GM19467 (cell line): Measurements from ENCODE around the gene GPBP1L1.
"Not testable (repeated sequence)": the region's sequence is repeated elsewhere in the genome, so short reads cannot be mapped to it uniquely, and the experiment has no call there.

Experiments
- ATAC-seq: cut with Tn5 transposase; IDR thresholded peaks from one replicate; pipeline ENCODE4 v1.9.1; 2021; ENCODE audit warnings: mild to moderate bottlenecking, moderate library complexity; ENCODE audit not compliant: unreplicated experiment

GPBP1L1 gene

DNA sequence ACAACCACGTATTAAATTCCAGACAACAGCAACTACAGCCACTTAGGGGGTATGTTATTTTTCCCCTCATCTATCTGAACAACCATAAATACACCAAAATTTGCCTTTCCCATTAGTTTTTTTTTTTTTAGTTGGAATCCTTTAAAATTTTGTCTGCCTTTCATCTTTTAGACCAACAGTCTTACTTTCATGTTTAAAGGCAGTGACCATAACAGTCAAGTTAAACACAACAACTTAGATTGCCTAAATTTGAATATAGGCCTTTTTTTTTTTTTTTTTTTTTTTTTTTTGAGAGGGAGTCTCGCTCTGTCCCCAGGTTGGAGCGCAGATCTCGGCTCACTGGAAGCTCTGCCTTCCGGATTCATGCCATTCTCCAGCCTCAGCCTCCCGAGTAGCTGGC, 3.4 kb downstream of the GPBP1L1 start:
- ATAC-seq, result no peak

DNA sequence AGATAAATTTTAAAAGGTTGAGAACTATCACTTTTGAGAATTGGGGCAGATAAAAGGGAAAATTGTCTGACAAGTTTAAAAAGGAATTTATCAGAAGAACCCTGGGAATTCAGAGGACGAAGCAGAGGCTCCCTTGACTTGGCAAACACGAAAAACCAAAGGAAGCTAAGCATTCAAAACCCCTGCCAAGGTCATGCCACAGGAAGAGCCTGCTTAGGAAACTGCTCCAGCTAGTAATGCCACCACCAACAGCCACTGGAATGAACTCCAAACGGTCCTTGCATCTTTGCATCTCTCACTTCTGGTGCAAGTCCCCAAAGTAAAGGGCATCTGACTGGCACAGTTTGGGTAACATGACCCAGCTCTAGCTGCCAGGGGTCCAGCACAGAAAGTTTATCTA, 7.2 kb downstream of the GPBP1L1 start:
- ATAC-seq, result no peak

DNA sequence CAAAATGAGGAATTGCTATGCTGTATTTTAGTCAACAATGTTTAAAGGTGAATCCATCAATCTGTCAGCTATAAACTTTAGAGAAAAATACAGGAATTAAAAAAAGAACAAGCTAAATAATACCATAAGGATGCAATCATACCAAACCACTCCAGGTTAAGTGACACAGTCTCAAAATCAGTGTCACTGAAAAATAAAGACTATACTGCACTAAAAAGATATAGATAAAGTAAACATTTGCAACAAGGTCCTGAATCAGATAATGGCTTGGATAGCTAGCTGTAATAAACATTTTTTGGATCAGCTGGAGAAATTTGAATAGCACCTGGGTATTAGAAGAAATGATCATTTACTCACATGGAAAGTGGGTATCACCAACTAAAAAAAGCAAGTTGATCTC, 7.8 kb downstream of the GPBP1L1 start:
- ATAC-seq, result no peak

DNA sequence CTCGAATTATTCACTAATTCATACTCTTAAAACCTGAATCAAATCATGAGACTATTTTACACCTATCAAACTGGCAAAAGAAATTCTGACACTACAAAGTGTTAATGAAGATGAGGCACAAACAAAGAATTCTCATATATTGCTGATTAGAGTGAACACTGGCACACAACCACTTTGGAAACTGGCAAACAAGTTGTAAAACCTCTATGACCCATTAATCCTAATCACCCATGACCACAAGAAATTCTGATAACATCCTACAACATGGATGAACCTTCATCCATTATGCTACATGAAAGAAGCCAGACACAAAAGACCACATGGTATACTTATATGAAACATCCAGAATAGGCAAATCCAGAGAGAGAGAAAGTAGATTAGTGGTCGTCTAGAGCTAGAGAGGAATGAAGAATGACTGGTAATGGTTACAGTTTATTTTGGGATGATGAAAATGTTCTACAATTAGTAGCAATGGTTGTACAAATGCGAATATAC, 8.5 kb downstream of the GPBP1L1 start:
- no peak for ATAC-seq

DNA sequence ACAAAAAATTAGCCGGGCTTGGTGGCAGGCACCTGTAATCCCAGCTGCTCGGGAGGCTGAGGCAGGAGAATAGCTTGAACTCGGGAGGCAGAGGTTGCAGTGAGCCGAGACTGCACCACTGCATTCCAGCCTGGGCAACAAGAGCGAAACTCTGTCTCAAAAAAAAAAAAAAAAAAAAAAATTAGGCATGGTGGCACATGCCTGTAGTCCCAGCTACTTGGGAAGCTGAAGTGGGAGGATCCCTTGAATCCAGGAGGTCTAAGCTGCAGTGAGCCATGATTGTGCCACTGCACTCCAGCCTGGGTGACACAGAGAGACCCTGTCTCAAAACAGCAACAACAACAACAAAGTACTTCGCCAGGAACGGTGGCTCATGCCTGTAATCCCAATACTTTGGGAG, 9.8 kb downstream of the GPBP1L1 start:
- ATAC-seq, result not testable (repeated sequence)

DNA sequence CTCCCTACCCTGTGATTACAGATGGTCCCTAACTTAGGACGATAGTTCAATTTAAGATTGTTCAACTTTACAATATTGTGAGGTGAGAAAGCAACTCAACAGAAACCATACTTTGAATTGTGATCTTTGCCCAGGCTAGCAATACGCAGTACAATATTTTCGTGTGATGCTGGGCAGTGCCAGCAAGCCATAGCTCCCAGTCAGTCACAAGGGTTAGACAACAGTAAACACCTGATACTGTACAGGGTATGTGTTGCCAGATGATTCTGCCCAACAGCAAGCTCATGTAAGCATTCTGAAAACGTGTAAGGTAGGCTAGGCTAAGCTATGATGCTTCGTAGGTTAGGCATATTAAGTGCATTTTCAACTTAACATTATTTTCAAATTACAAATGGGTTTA, 11.9 kb downstream of the GPBP1L1 start:
- no peak for ATAC-seq

DNA sequence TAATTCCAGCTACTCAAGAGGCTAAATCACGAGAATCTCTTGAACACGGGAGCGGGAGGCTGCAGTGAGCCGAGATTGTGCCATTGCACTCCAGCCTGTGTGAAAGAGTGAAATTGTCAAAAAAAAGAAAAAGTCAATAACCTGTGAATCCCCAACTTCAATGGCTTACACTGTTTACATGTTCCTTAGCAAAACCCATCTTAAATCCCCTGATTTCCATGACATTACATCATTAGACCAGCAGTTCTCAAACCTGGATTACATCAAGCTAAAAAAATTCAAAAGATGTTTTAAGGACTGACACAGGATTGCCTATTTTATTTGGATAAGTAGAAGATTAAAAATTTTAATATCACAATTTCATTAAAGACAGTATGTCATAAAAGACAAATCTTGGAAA, 12.4 kb downstream of the GPBP1L1 start:
- ATAC-seq, result no peak

DNA sequence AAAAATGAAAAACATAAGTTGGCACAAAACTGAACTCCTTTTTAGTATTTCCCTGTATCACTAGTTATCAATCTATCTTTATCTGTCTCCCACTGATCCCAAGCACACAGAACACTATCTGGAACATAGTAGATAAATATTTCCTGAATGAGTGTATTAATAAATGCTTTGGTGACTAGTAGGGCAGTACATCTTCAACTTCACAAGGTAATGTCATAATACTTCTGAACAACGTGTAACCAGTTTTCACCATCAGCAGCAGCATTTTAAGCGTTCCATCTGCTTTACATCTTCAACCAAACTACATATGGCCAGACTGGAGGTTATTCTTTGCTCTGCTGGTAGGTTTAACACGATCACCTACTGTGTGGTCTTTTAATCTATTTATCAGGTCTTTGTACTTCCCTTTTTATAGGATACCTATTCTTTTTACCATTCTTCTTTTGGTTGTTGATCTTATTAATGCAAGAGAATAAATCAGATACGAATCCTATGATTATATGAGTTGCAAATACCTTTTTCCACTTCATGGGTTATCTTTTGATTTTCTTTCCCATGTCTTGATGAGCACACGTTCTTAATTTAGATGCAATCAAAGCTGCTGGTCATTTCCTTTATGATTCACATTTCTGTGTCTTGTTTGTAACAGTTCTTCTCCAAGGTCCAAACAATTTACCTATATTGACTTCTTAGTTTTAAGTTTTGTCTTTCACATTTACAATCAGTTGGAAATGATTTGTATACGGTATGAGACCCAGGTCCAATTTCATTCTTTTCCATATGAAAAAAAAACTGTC, 16.3 kb downstream of the GPBP1L1 start:
- no peak for ATAC-seq

DNA sequence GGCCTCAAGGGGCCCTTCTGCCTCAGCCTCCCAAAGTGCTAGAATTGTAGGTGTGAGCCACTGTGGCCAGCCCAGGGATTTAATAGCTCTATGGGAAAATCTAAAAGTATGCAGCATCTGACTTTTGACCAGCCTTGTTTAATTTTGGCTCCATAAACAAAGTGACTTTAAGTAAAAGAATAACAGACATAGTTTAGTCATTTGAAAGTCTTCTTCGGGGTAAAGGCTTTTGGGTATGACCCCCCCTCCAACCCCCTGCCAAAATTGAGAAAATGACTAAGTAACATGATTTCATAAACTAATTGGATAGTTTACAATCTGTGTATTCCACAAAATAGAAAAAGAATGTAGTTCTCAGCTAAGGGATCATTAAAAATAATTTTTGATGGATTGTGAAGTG, 17.0 kb downstream of the GPBP1L1 start:
- ATAC-seq, result no peak

DNA sequence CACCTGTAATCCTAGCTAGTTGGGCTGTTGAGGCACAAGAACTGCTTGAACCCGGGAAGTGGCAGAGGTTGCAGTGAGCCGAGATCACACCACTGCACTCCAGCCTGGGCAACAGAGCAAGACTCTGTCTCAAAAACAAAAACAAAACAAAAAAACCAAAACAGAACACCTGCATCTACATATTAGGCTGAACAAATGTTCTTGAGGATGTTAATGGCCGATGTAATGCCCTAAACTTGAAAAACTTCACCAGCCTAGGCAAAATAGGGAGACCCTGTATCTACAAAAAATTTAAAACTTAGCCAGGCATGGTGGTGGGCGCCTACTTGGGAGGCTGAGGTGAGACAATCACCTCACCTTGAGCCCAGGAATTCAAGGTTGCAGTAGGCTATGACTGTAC, 17.8 kb downstream of the GPBP1L1 start:
- ATAC-seq, result no peak

DNA sequence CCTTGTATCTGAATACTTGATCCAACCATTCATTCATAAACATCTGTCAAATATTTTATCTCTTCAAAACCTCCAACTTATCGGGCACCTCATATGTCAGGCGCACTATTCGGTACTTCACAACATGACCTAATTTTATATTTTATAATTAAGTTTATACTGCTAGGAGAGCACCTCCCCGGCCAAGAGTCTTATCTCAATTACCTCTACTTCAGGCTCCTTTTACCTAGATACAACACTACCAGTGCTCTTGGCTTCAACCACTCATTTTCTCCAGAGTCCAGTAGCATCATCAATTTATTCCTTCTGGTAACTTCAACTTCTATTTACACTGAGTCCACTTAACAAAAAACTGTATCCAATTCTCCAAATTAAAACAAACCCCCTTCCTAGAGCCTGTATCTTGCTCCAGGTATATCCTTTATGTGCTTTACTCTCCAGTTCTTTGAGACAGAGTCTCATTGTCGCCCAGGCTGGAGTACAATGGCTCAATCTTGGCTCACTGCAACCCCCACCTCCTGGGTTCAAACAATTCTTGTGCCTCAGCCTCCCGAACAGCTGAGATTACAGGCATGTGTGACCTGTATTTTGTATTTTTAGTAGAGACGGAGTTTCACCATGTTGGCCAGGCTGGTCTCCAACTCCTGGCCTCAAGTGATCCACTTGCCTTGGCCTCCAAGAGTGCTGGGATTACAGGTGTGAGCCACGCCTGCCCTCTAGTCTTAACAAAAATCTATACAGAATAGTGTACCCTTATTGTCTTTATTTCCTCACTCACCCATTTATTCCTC, 18.8 kb downstream of the GPBP1L1 start:
- ATAC-seq, result no peak

DNA sequence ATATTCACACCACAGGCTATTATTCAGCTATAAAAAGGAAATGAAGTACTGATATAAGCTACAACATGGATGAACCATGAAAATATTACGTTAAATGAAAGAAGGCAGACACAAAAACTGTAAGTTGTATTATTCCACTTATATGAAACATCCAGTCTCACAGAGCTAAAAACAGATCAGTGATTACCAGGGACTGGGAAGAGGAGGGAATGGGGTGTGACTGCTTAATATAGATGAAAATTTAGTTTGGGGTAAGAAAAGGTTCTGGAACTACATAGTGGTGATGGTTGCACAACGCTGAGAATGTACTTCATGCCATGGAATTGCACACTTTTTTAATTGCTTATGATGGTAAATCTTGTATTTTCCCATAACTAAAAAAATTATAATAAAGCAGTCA, 19.5 kb downstream of the GPBP1L1 start:
- no peak for ATAC-seq

DNA sequence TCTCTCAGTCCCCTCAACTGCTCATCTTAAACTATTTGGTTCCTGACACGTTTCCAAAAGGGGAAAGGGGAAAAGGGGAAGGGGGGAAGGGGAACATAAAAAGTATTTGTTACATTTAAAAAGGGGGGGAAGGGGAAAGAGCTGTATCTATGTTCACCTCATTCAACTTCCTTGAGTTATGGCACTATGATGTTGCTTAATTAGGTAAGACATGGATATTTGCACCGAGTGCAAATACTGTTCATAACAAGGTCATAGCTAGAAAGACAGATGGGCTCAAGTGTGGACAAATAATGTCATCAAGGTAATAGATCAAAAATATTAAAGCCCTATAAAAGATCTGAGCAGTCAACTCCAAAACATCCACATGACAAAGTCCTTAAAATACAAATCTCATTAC, 26.0 kb downstream of the GPBP1L1 start:
- no peak for ATAC-seq

DNA sequence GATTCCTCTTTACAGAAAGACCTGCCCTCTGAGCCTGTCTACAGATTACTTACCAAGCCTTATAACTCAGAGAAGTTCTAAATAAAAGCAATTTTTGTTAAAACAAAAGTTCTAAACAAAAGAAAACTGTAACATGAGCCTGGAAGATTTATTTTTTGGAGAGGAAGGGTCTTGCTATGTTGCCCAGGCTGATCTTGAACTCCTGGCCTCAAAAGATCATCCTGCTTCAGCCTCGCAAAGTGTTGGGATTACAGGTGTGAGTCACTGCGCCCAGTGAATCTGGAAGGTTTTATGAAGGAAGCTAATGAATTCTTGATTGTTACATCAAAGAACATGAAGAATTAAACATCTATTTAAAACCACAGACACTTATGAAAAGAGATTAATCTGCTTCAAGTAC, 27.1 kb downstream of the GPBP1L1 start:
- no peak for ATAC-seq

DNA sequence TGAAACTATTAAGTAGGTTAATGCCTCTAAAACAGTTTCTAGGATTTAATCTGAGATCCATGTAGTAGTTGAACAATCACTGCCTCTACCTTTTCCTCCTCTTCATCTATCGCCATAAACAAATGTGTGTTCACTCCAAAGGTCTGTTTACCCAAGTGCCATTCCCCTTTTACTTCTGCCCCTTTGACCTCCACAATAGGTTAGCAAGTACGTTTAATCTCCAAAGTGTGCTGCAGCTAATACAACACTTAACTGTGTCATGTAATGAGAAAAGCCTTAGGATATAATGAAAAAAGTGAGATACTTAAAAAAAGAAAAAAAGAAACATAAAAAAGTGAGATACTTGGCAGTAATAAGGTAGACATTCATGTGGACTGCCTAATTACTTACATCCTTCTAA, 28.2 kb downstream of the GPBP1L1 start:
- no peak for ATAC-seq

DNA sequence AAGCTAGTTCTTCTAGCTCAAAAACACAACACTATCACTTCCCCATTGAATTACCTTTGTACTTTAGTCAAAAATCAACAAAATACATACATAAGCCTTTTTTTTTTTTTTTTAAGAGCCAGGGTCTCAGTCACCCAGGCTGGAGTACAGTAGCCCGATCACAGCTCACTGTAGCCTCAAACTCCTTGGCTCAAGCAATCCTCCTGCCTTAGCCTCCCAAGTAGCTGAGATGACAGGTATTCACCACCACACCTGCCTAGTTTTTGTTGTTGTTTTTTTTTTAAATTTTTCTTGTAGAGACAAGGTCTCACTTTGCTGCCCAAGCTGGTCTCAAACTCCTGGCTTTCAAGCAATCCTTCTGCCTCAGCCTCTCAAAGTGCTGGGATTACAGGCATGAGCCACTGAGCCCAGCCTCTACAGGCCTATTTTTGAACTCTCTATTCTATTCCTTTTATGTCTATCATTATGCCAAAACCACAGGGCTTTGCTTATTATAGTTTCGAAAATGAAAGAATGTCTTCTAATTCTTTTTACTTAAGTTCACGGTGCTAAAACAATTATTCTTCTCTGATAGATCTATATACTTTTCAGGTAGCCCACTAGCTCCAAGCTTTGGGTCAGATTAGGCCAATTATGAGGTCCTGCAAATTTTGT, 29.6 kb downstream of the GPBP1L1 start:
- no peak for ATAC-seq

DNA sequence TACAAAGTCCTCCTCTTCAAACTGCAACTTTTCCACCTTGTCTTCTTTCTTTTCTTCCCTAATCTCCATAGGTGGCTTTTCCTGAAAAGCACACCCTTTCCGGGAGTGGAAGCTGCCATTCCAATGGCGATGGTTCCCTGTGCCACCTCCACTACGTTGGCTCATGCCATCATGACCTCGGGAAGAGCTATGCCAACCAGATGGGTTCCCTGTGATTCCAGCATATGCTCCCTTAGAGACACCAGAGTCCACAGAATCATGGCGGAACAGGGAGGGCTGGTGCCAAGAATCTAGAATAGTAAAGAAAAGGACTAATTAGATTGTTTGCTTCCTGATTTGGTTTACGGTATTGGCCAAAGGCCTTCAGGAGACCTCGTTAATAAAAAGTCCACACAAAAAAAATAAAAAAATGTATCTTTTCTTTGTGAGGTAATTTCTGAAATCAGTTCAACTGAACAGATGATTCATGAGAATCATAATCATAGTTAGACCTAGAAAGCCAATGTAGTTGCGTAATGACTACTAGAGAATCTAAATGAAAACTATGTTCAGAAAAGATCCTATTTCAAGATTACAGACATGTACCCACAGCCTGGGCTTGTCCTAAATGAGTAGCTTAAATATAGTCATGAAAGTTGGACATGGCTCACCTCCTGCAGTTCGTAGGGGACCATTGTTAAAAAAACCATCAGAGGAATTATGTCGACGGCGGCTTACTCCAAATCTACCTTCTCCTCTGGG, 31.6 kb downstream of the GPBP1L1 start:
- ATAC-seq, result no peak

DNA sequence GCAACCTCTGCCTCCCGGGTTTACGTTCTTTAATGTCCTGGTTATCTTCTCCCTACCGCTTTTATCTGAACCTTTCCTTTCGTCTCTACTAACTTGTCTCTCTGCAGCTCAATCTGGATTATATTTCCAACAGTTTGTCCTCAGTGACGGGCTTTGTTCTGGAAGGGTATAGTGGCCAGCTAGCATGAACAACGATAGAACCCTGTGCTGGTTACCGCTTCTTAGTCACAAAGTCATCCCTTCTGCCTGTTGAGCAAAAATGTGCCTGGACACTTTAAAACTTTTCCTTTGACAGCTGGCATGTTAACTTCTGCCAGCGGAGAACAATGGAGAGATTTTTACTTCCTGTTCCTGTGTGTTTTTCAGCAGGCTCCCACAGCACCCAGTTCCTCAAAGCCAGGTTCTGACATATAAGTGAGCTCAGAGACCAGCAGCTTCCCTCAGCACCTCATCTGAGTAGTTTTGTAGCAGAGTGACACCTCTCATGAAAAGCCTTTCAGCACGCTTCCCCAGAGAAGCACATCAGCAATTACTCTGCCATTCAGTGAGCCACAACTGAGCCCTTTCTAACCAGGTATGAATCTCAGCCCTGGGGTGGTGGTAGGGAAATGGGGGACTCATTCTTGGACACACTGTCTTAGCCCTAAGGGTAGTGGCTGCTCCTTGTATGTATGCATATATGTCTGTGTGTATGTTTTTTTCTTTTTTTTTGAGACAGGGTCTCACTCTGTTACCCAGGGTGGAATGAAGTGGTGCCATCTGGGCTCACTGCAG, 38.9 kb downstream of the GPBP1L1 start:
- no peak for ATAC-seq

DNA sequence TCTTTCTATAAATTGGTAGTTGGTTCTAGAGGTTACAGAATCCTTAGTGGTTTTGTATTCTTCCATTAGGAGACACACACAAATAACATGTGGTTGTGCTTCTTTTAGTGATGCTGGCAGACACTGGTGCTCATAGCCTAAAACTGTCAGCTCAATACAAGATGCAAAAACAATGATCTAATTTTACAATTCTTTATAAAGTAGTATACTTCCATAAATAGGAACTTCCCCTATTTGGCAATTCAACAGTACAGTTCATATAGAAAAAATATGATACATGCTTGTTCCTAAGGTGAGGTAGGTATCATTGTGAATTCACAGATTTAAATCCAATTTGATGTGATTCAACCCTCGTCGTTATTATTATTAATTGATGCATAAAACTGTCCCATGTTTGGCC, 41.7 kb downstream of the GPBP1L1 start:
- no peak for ATAC-seq

DNA sequence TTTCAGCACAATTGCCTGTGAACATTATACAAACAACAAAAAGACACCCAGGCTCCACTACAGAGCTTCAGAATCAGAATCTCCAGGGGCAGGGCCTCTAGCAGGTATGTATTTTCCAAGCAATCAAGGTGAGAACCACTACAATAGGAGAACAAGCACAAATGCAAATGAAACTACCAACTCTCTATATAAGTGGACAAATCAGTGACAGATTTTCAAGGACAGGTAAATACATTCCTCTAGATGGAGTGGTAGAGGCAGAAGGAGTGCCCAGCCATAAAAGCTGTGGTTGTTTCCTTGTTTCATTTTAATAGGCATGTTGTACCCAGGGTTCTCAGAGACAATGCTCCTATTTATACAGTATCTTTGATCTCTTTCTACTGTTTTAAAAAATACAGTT, 42.4 kb downstream of the GPBP1L1 start:
- no peak for ATAC-seq
